ENCODE results near the gene ST6GALNAC2. TPM values are rescaled to one million over a fixed set of nuclear protein-coding genes. Genes with fewer than 3 reads are reported as not detected.
A peak's percentile ranks its signal among the peaks of the same experiment; 100 is the strongest.
"Not testable (repeated sequence)": the region's sequence is repeated elsewhere in the genome, so short reads cannot be mapped to it uniquely, and the experiment has no call there.

Gene ST6GALNAC2
- total RNA-seq, 1 donor from 2014 or later: 24.8 TPM

- peak in 1 of 2 donors; percentile 98 for DNase-seq (ENCODE audit: extremely low spot score in 2 of 2)
- H3K36me3 ChIP-seq: no peaks in the 10 kb centered on the region
- no peaks in the 10 kb centered on the region for H3K9me3 ChIP-seq
- intact Hi-C loops (cut with DNase I): loop anchor here (10.0 kb wide), 1 partner anchor 185 kb away; the partner anchor contains the start of gene MXRA7
- TF ChIP-seq POLR2A (IDR thresholded peaks at IDR 0.05) (no peak), CTCF (IDR thresholded peaks at IDR 0.05) (no peak), POLR2AphosphoS5 (IDR thresholded peaks at IDR 0.05; ENCODE audit: insufficient read depth in 1 of 2, low read depth in 1 of 2) (peak; percentile 76 to 90)
- peak overlapping the region; percentile 1 to 28 for H3K4me3 ChIP-seq
- no peaks in the 10 kb centered on the region for H3K27me3 ChIP-seq
- H3K27ac ChIP-seq: peak overlapping the region; percentile 96
- peaks cover 78% of the 10 kb centered on the region for H3K4me1 ChIP-seq
These were observed 56.2 kb downstream of the ST6GALNAC2 start for GRCh38 chr17:76529224-76530094.

GRCh38 chr17:76528528-76529223 lies 57.0 kb downstream of the ST6GALNAC2 start:
- DNase-seq (ENCODE audit: extremely low spot score in 2 of 2): no peak
- H3K4me1 ChIP-seq: peaks cover 77% of the 10 kb centered on the region
- H3K27me3 ChIP-seq: no peaks in the 10 kb centered on the region
- H3K36me3 ChIP-seq: no peaks in the 10 kb centered on the region
- H3K4me3 ChIP-seq: peak overlapping the region; percentile 4 to 8
- intact Hi-C loops (cut with DNase I): no loop called here
- peak overlapping the region; percentile 96 for H3K27ac ChIP-seq
- TF ChIP-seq POLR2AphosphoS5 (IDR thresholded peaks at IDR 0.05; ENCODE audit: insufficient read depth in 1 of 2, low read depth in 1 of 2) (no peak), POLR2A (IDR thresholded peaks at IDR 0.05) (no peak), CTCF (IDR thresholded peaks at IDR 0.05) (peak in 1 of 3 experiments; percentile 39)
- no peaks in the 10 kb centered on the region for H3K9me3 ChIP-seq

GRCh38 chr17:76528156-76528527 lies 57.5 kb downstream of the ST6GALNAC2 start:
- peak overlapping the region; percentile 96 for H3K27ac ChIP-seq
- no peak for DNase-seq (ENCODE audit: extremely low spot score in 2 of 2)
- H3K36me3 ChIP-seq: no peaks in the 10 kb centered on the region
- H3K27me3 ChIP-seq: no peaks in the 10 kb centered on the region
- H3K9me3 ChIP-seq: no peaks in the 10 kb centered on the region
- intact Hi-C loops (cut with DNase I): no loop called here
- peaks cover 77% of the 10 kb centered on the region for H3K4me1 ChIP-seq
- TF ChIP-seq POLR2A (IDR thresholded peaks at IDR 0.05) (no peak), CTCF (IDR thresholded peaks at IDR 0.05) (no peak), POLR2AphosphoS5 (IDR thresholded peaks at IDR 0.05; ENCODE audit: insufficient read depth in 1 of 2, low read depth in 1 of 2) (no peak)
- peak overlapping the region in 1 of 2 donors; percentile 4 for H3K4me3 ChIP-seq

GRCh38 chr17:76527430-76528111 lies 58.1 kb downstream of the ST6GALNAC2 start:
- Histone ChIP-seq H3K4me3 (peak overlapping the region in 1 of 2 donors; percentile 10), H3K27ac (peak overlapping the region; percentile 96), H3K4me1 (peaks cover 72% of the 10 kb centered on the region), H3K27me3 (no peaks in the 10 kb centered on the region), H3K36me3 (no peaks in the 10 kb centered on the region), H3K9me3 (no peaks in the 10 kb centered on the region)
- DNase-seq (ENCODE audit: extremely low spot score in 2 of 2): no peak
- intact Hi-C loops (cut with DNase I): no loop called here
- TF ChIP-seq CTCF (IDR thresholded peaks at IDR 0.05) (peak in 1 of 3 experiments; percentile 38), POLR2A (IDR thresholded peaks at IDR 0.05) (no peak), POLR2AphosphoS5 (IDR thresholded peaks at IDR 0.05; ENCODE audit: insufficient read depth in 1 of 2, low read depth in 1 of 2) (peak in 1 of 2 donors; percentile 88)

GRCh38 chr17:76527016-76527415 lies 58.6 kb downstream of the ST6GALNAC2 start:
- H3K27me3 ChIP-seq; H3K36me3 ChIP-seq; H3K4me3 ChIP-seq; intact Hi-C loops (cut with DNase I); H3K9me3 ChIP-seq; DNase-seq (ENCODE audit: extremely low spot score in 2 of 2): not testable (repeated sequence)
- Histone ChIP-seq H3K27ac (peak overlapping the region; percentile 96), H3K4me1 (peaks cover 66% of the 10 kb centered on the region)

- Histone ChIP-seq H3K4me1 (peaks cover 51% of the 10 kb centered on the region), H3K27ac (peak overlapping the region; percentile 72)
- intact Hi-C loops (cut with DNase I); H3K4me3 ChIP-seq; H3K36me3 ChIP-seq; H3K27me3 ChIP-seq; H3K9me3 ChIP-seq; DNase-seq (ENCODE audit: extremely low spot score in 2 of 2): not testable (repeated sequence)
These were observed 60.2 kb downstream of the ST6GALNAC2 start for GRCh38 chr17:76525513-76525833.
